ENCODE measurements around the gene PFDN6.

DNA sequence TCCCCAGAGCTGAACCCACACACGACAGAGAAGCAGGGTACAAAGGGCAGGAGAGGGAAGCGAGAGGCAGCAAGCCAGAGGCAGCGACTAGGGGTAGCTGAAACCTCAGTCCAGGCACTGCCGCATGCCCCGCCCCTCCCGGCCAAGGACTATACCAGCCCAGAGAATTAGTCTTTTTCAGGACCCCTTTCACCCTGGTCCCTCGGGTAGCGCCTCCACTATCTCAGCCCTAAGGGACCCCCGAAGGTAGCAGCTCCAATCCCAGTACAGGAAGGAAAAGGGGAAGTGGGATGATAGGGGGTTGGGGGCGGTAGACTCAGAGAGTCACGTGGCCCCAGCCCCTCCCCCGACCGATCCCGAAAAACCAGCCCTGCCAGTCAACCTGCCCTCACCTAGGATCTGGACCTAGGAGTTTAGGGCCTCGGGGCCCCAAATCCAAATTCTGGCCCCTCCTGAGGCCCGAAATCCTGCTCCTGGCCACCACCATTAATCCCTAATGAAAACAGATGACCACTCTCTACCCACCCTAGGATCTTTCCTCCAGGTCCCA lies 8.1 kb downstream of the PFDN6 start:
- TF ChIP-seq, protein P1, sequence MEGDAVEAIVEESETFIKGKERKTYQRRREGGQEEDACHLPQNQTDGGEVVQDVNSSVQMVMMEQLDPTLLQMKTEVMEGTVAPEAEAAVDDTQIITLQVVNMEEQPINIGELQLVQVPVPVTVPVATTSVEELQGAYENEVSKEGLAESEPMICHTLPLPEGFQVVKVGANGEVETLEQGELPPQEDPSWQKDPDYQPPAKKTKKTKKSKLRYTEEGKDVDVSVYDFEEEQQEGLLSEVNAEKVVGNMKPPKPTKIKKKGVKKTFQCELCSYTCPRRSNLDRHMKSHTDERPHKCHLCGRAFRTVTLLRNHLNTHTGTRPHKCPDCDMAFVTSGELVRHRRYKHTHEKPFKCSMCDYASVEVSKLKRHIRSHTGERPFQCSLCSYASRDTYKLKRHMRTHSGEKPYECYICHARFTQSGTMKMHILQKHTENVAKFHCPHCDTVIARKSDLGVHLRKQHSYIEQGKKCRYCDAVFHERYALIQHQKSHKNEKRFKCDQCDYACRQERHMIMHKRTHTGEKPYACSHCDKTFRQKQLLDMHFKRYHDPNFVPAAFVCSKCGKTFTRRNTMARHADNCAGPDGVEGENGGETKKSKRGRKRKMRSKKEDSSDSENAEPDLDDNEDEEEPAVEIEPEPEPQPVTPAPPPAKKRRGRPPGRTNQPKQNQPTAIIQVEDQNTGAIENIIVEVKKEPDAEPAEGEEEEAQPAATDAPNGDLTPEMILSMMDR (IDR thresholded peaks at IDR 0.05; ENCODE audit: insufficient read depth, low read length, poor library complexity, severe bottlenecking) = no peak
- TF ChIP-seq EZH2phosphoT487 (conservative IDR thresholded peaks at IDR 0.05; ENCODE audit: low read length) = no peak
